Endothelial cell of umbilical vein (primary cell): ENCODE results near the gene SYNGR1. TPM values are rescaled to one million over a fixed set of nuclear protein-coding genes. Genes with fewer than 3 reads are reported as not detected.

Experiments used
- BruUV-seq: library from RNA; stranded (reverse); fragments of 400-500 nt; replicated peaks from 2 replicates; lab custom pipeline; 2021; lab: Mats Ljungman, UMichigan
- CTCF ChIA-PET: fragments of 300-600, 350-600 bp; sonication (Branson Sonifier 250); formaldehyde crosslinking; loops from one replicate; lab custom pipeline; 2021; ENCODE audit warnings: antibody characterized with exemption, inconsistent platforms; lab: Charles Lee
- POLR2A ChIA-PET: fragments of 300-600, 350-600 bp; sonication (Branson Sonifier 250); formaldehyde crosslinking; loops from one replicate; lab custom pipeline; 2021; ENCODE audit warnings: antibody characterized with exemption, inconsistent platforms; lab: Charles Lee
- DNase-seq: peaks from one replicate; pipeline ENCODE4 v3.0.0-alpha.2; 2011; ENCODE audit warnings: low read depth, low spot score
- FAIRE-seq: peaks from 2 replicates; lab custom pipeline; 2011; peaks lifted over from hg19 to GRCh38; lab: Jason Lieb, UNC
- H2AFZ ChIP-seq: 2 replicates; pipeline ENCODE4 v1.6.0; 2012; ENCODE audit warnings: low read depth, low read length, control low read depth, inconsistent platforms
- H3K27ac ChIP-seq: 2 replicates; pipeline ENCODE4 v1.5.1; 2011; ENCODE audit warnings: low read depth, mild to moderate bottlenecking, control low read depth, low read length, moderate library complexity; ENCODE audit not compliant: insufficient read depth
- H3K27me3 ChIP-seq, 2 experiments: 2 replicates each; pipeline versions ENCODE4 v1.6.0 to v1.6.1; 2011; ENCODE audit warnings: low read length in 2 of 2, mixed read lengths in 1 of 2; ENCODE audit not compliant: control insufficient read depth in 2 of 2, insufficient read depth in 2 of 2
- H3K36me3 ChIP-seq, 2 experiments: 2 replicates in 1 of 2; 3 replicates in 1 of 2; pipeline ENCODE4 v1.5.1; 2011; ENCODE audit warnings: low read length in 2 of 2, mild to moderate bottlenecking in 1 of 2, moderate library complexity in 1 of 2; ENCODE audit not compliant: control insufficient read depth in 2 of 2, insufficient read depth in 2 of 2; ENCODE audit errors: extremely low read depth in 1 of 2
- H3K4me1 ChIP-seq: 3 replicates; pipeline ENCODE4 v1.5.1; 2011; ENCODE audit warnings: mild to moderate bottlenecking, low read length; ENCODE audit not compliant: control insufficient read depth, insufficient read depth; ENCODE audit errors: extremely low read depth
- H3K4me2 ChIP-seq: 2 replicates; pipeline ENCODE4 v1.6.1; 2011; ENCODE audit warnings: low read length, control low read depth, mixed read lengths; ENCODE audit not compliant: insufficient read depth
- H3K4me3 ChIP-seq, 3 experiments: fragments of 200-600 bp in 1 of 3; sonication (generic), shearing (Covaris generic) in 1 of 3; replicated peaks in 1 of 3; 2 replicates each; pipeline ENCODE4 v1.5.1; 2011 to 2016; ENCODE audit warnings: control low read depth in 3 of 3, low read length in 3 of 3, mild to moderate bottlenecking in 2 of 3, inconsistent platforms in 1 of 3, low read depth in 1 of 3, moderate library complexity in 1 of 3; ENCODE audit not compliant: insufficient read depth in 1 of 3
- H3K79me2 ChIP-seq: 2 replicates; pipeline ENCODE4 v1.6.0; 2012; ENCODE audit warnings: low read length, inconsistent platforms; ENCODE audit not compliant: control insufficient read depth, insufficient read depth
- H3K9ac ChIP-seq: replicated peaks from 2 replicates; pipeline ENCODE3; 2011; ENCODE audit warnings: low read length, control low read depth; ENCODE audit not compliant: insufficient read depth; ENCODE audit errors: extremely low read depth
- H3K9me1 ChIP-seq: replicated peaks from 3 replicates; pipeline ENCODE4 v1.6.0; 2011; ENCODE audit warnings: mild to moderate bottlenecking, low read length; ENCODE audit not compliant: control insufficient read depth, insufficient read depth; ENCODE audit errors: extremely low read depth
- H3K9me3 ChIP-seq: replicated peaks from 2 replicates; pipeline ENCODE4 v1.5.1; 2012; ENCODE audit warnings: low read length, inconsistent platforms; ENCODE audit not compliant: control insufficient read depth, insufficient read depth
- H4K20me1 ChIP-seq: replicated peaks from 2 replicates; pipeline ENCODE3; 2011; ENCODE audit warnings: mild to moderate bottlenecking, low read length; ENCODE audit not compliant: control insufficient read depth, insufficient read depth; ENCODE audit errors: extremely low read depth
- CTCF ChIP-seq, 2 donors: IDR thresholded peaks; 1 replicate in 1 of 2; 2 replicates in 1 of 2; pipeline ENCODE4 v1.5.1; 2011; ENCODE audit warnings: low read length in 2 of 2, mild to moderate bottlenecking in 2 of 2, moderate library complexity in 2 of 2, control low read depth in 1 of 2, inconsistent platforms in 1 of 2, low read depth in 1 of 2; ENCODE audit not compliant: insufficient read depth in 1 of 2; ENCODE audit errors: extremely low read depth in 1 of 2
- EZH2 ChIP-seq: IDR thresholded peaks from 2 replicates; pipeline ENCODE4 v1.6.1; 2012; ENCODE audit warnings: borderline replicate concordance, low read depth, mild to moderate bottlenecking, moderate library complexity, low read length, inconsistent platforms; ENCODE audit not compliant: severe bottlenecking
- FOS ChIP-seq: IDR thresholded peaks from 2 replicates; pipeline ENCODE4 v1.6.1; 2011; ENCODE audit warnings: mild to moderate bottlenecking, low read length, moderate library complexity, borderline replicate concordance; ENCODE audit not compliant: insufficient read depth
- GATA2 ChIP-seq: IDR thresholded peaks from 2 replicates; pipeline ENCODE4 v1.7.0; 2011; ENCODE audit warnings: low read depth, mild to moderate bottlenecking, moderate library complexity, mixed read lengths, low read length; ENCODE audit not compliant: insufficient read length, insufficient read depth
- JUN ChIP-seq: IDR thresholded peaks from 2 replicates; pipeline ENCODE4 v1.6.1; 2011; ENCODE audit warnings: borderline replicate concordance, low read depth; ENCODE audit not compliant: insufficient read length, insufficient read depth
- MAX ChIP-seq: IDR thresholded peaks from 2 replicates; pipeline ENCODE4 v1.6.1; 2011; ENCODE audit not compliant: insufficient read depth, insufficient read length
- MYC ChIP-seq: IDR thresholded peaks from one replicate; pipeline ENCODE4 v1.6.1; 2011; ENCODE audit warnings: mild to moderate bottlenecking, low read depth, low read length
- POLR2A ChIP-seq: IDR thresholded peaks from 2 replicates; pipeline ENCODE4 v1.6.1; 2012; ENCODE audit warnings: low read depth, mild to moderate bottlenecking, control low read depth, low read length
- POLR2AphosphoS5 ChIP-seq: IDR thresholded peaks from 2 replicates; pipeline ENCODE4 v1.6.1; 2012; ENCODE audit warnings: low read depth, mild to moderate bottlenecking, control low read depth, low read length, moderate library complexity; ENCODE audit not compliant: insufficient read depth
- dilution Hi-C: fragments of 300-500 bp; cut with MboI; formaldehyde crosslinking; loops from one replicate; pipeline ENCODE4 v1.15.0; 2019; ENCODE audit warnings: low sequenced_read_pairs; ENCODE audit not compliant: extremely low pct_ligation_motif_present
- intact Hi-C: fragments of 100-400 bp; cut with micrococcal nuclease; formaldehyde crosslinking; loops from one replicate; pipeline ENCODE4 v1.10.0; 2022
- polyA plus RNA-seq, 4 experiments: library from polyadenylated mRNA; depleted of rRNA in 3 of 4; stranded (reverse) in 3 of 4; unstranded in 1 of 4; fragments of >200 nt; gene quantifications; 2 replicates each; pipeline versions ENCODE4 v1.2.1 to v1.2.3, GENCODE V29; 2011 to 2012; ENCODE audit warnings: missing spikeins in 1 of 4
- total RNA-seq: library from RNA; stranded (reverse); gene quantifications from 2 replicates; pipeline ENCODE4 v1.2.3, GENCODE V29; 2021

Gene SYNGR1
- total and polyA plus RNA-seq, 2 donors (not counting 3 experiments of a cell fraction or from before 2014, with no cell fraction given) = 3.8 to 10.2 TPM

GRCh38 chr22:39381930-39382329 lies 32.1 kb downstream of the SYNGR1 start:
- H3K27me3 ChIP-seq = no peaks in the 10 kb centered on the region
- TF ChIP-seq FOS (no peak), MAX (no peak), JUN (no peak), CTCF (IDR thresholded peaks at IDR 0.05; ENCODE audit: extremely low read depth in 1 of 2, insufficient read depth in 1 of 2, low read depth in 1 of 2, low read length in 2 of 2) (no peak), GATA2 (no peak), EZH2 (no peak), MYC (no peak), POLR2AphosphoS5 (no peak), POLR2A (no peak)
- no peak overlapping the region for H2AFZ ChIP-seq
- no peak overlapping the region for H3K9ac ChIP-seq
- H3K79me2 ChIP-seq = no peaks in the 10 kb centered on the region
- H3K9me1 ChIP-seq = no peaks in the 10 kb centered on the region
- no TSS peak for BruUV-seq
- dilution Hi-C loops (no loop called here), intact Hi-C loops (no loop called here)
- no peaks in the 10 kb centered on the region for H3K9me3 ChIP-seq
- no peak overlapping the region for H3K4me3 ChIP-seq
- no peak overlapping the region for H3K27ac ChIP-seq
- H3K4me2 ChIP-seq = no peak overlapping the region
- DNase-seq = no peak
- CTCF ChIA-PET = interaction anchor here (0.8 to 1.0 kb wide), 2 partner anchors 11 to 18 kb away, joined by 3 to 4 read pairs; partner anchors contain the start of gene TAB1
- no peak for FAIRE-seq
- no peaks in the 10 kb centered on the region for H3K4me1 ChIP-seq
- no peaks in the 10 kb centered on the region for H3K36me3 ChIP-seq
- H4K20me1 ChIP-seq = no peaks in the 10 kb centered on the region
- POLR2A ChIA-PET = no interaction called here
